AG08396 (cell line): ENCODE results near the gene PLD2.
"Not testable (repeated sequence)": the region's sequence is repeated elsewhere in the genome, so short reads cannot be mapped to it uniquely, and the experiment has no call there.

Experiments used
- DNase-seq: peaks from one replicate; pipeline ENCODE4 v3.0.0; 2012; ENCODE audit warnings: low spot score, mixed read lengths

Gene PLD2

GRCh38 chr17:4789951-4790704, 16.8 kb upstream of the PLD2 start:
- DNase-seq, result peak; percentile 95

GRCh38 chr17:4790705-4791088, 16.3 kb upstream of the PLD2 start:
- no peak for DNase-seq

- no peak for DNase-seq
These were observed 11.8 kb upstream of the PLD2 start for GRCh38 chr17:4795168-4795567.

- DNase-seq, result peak; percentile 71
These were observed 10.4 kb upstream of the PLD2 start for GRCh38 chr17:4796552-4796920.

- no peak for DNase-seq
These were observed 6.3 kb upstream of the PLD2 start for GRCh38 chr17:4800462-4801196.

GRCh38 chr17:4802228-4802627, 4.7 kb upstream of the PLD2 start, which contains the start of gene C17orf114:
Gene C17orf114 (minus strand): TSS chr17:4802328.
- DNase-seq, result no peak

GRCh38 chr17:4806456-4806776, 536 bp upstream of the PLD2 start:
- no peak for DNase-seq

GRCh38 chr17:4807605-4808377, 839 bp downstream of the PLD2 start:
- no peak for DNase-seq

- no peak for DNase-seq
These were observed 1.4 kb downstream of the PLD2 start for GRCh38 chr17:4808378-4808767.

GRCh38 chr17:4810696-4811290, 3.8 kb downstream of the PLD2 start:
- no peak for DNase-seq

- no peak for DNase-seq
These were observed 4.5 kb downstream of the PLD2 start for GRCh38 chr17:4811471-4811870.

- DNase-seq, result no peak
These were observed 5.7 kb downstream of the PLD2 start for GRCh38 chr17:4812690-4813089.

- no peak for DNase-seq
These were observed 8.2 kb downstream of the PLD2 start for GRCh38 chr17:4815043-4815675.

- DNase-seq, result no peak
These were observed 9.9 kb downstream of the PLD2 start for GRCh38 chr17:4816826-4817225.

GRCh38 chr17:4818276-4818675, 11.3 kb downstream of the PLD2 start:
- no peak for DNase-seq

- no peak for DNase-seq
These were observed 15.9 kb downstream of the PLD2 start for GRCh38 chr17:4822835-4823234.

- DNase-seq, result no peak
These were observed 16.6 kb downstream of the PLD2 start for GRCh38 chr17:4823373-4824089.

- no peak for DNase-seq
These were observed 20.4 kb downstream of the PLD2 start for GRCh38 chr17:4827399-4827798.

- DNase-seq, result not testable (repeated sequence)
These were observed 25.9 kb downstream of the PLD2 start for GRCh38 chr17:4832829-4833177.

GRCh38 chr17:4833178-4833940, 26.4 kb downstream of the PLD2 start, which contains the start of gene MINK1:
Gene MINK1 (plus strand): TSS chr17:4833340. CDS start chr17:4833584, 244 bp downstream.
- DNase-seq, result peak; percentile 100
